Astrocyte (in vitro differentiated cells and primary cell): ENCODE data around the gene GSK3B.

Experiments used
- EZH2 ChIP-seq: IDR thresholded peaks from 2 replicates; pipeline ENCODE4 v1.6.1; 2012; ENCODE audit warnings: mild to moderate bottlenecking, low read length, inconsistent platforms; ENCODE audit not compliant: insufficient read depth
- TF ChIP-seq, protein P1 (sequence below): IDR thresholded peaks from 2 replicates; pipeline ENCODE4 v1.5.1; 2011; ENCODE audit warnings: low read depth, mild to moderate bottlenecking, inconsistent platforms, low read length, moderate library complexity; ENCODE audit not compliant: insufficient read depth

DNA sequence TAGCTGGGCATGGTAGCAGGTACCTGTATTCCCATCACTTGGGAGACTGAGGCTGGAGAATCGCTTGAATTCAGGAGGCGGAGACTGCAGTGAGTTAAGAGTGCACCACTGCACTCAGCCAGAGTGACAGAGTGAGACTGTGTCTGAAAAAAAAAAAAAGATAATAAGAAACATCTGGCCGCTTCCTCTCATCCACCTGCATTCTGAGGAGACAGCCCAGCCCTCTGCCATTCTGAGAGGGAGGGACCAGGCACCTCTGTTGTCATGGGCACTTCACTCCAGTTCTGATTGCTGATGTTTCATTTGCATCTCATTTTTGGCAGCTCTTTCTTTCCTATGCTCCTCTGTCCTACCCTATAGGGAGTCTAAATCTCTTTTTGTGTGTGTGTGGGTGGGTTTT is 36.4 kb upstream of the GSK3B start:
- TF ChIP-seq, protein P1, sequence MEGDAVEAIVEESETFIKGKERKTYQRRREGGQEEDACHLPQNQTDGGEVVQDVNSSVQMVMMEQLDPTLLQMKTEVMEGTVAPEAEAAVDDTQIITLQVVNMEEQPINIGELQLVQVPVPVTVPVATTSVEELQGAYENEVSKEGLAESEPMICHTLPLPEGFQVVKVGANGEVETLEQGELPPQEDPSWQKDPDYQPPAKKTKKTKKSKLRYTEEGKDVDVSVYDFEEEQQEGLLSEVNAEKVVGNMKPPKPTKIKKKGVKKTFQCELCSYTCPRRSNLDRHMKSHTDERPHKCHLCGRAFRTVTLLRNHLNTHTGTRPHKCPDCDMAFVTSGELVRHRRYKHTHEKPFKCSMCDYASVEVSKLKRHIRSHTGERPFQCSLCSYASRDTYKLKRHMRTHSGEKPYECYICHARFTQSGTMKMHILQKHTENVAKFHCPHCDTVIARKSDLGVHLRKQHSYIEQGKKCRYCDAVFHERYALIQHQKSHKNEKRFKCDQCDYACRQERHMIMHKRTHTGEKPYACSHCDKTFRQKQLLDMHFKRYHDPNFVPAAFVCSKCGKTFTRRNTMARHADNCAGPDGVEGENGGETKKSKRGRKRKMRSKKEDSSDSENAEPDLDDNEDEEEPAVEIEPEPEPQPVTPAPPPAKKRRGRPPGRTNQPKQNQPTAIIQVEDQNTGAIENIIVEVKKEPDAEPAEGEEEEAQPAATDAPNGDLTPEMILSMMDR = no peak
- no peak for TF ChIP-seq EZH2
